Mesenchymal stem cell (in vitro differentiated cells and primary cell): Measurements from ENCODE around the gene RNF17.

Experiments
- DNase-seq: peaks from one replicate; pipeline ENCODE4 v3.0.0-alpha.2; 2013
- H2AFZ ChIP-seq: one replicate; pipeline ENCODE4 v1.6.1; 2013; ENCODE audit warnings: low read depth, mild to moderate bottlenecking, control low read depth, inconsistent platforms, low read length, moderate library complexity
- H2AK5ac ChIP-seq: 2 replicates; pipeline ENCODE4 v1.6.1; 2013; ENCODE audit warnings: low read length, moderate library complexity, mild to moderate bottlenecking, inconsistent platforms; ENCODE audit not compliant: severe bottlenecking
- H2BK120ac ChIP-seq: one replicate; pipeline ENCODE4 v1.6.1; 2013; ENCODE audit warnings: low read depth, mild to moderate bottlenecking, inconsistent platforms, low read length, moderate library complexity
- H2BK12ac ChIP-seq, 2 experiments: one replicate each; pipeline ENCODE4 v1.6.1; 2013; ENCODE audit warnings: inconsistent platforms in 2 of 2, low read length in 2 of 2, mild to moderate bottlenecking in 2 of 2, moderate library complexity in 2 of 2, control low read depth in 1 of 2
- H2BK15ac ChIP-seq: one replicate; pipeline ENCODE4 v1.6.1; 2013; ENCODE audit warnings: mild to moderate bottlenecking, low read depth, inconsistent platforms; ENCODE audit not compliant: poor library complexity, severe bottlenecking
- H2BK5ac ChIP-seq: 2 replicates; pipeline ENCODE4 v1.6.1; 2013; ENCODE audit warnings: low read depth, mild to moderate bottlenecking, low read length, control low read depth, inconsistent platforms; ENCODE audit not compliant: poor library complexity, severe bottlenecking
- H3K14ac ChIP-seq, 2 experiments: one replicate each; pipeline ENCODE4 v1.6.1; 2013; ENCODE audit warnings: inconsistent platforms in 2 of 2, low read length in 2 of 2, control low read depth in 1 of 2, mild to moderate bottlenecking in 1 of 2, moderate library complexity in 1 of 2
- H3K18ac ChIP-seq, 2 experiments: one replicate each; pipeline ENCODE4 v1.6.1; 2013; ENCODE audit warnings: inconsistent platforms in 2 of 2, low read length in 2 of 2, control low read depth in 1 of 2, low read depth in 1 of 2, mild to moderate bottlenecking in 1 of 2
- H3K23ac ChIP-seq, 2 experiments: one replicate each; pipeline ENCODE4 v1.6.1; 2013; ENCODE audit warnings: inconsistent platforms in 2 of 2, low read length in 2 of 2, mild to moderate bottlenecking in 2 of 2, moderate library complexity in 2 of 2, control low read depth in 1 of 2
- H3K27ac ChIP-seq: 2 replicates; pipeline ENCODE4 v1.5.1; 2013; ENCODE audit warnings: mild to moderate bottlenecking, moderate library complexity, low read length, control low read depth, inconsistent platforms; ENCODE audit not compliant: poor library complexity, severe bottlenecking
- H3K27me3 ChIP-seq, 2 experiments: 2 replicates each; pipeline versions ENCODE4 v1.6.1 to v1.7.0; 2013; ENCODE audit warnings: low read length in 2 of 2, mild to moderate bottlenecking in 2 of 2, moderate library complexity in 2 of 2, control low read depth in 1 of 2, inconsistent platforms in 1 of 2; ENCODE audit not compliant: control insufficient read depth in 1 of 2, insufficient read depth in 1 of 2
- H3K36me3 ChIP-seq, 2 experiments: 2 replicates each; pipeline versions ENCODE4 v1.6.1 to v1.7.0; 2013; ENCODE audit warnings: low read length in 2 of 2, control low read depth in 1 of 2, inconsistent platforms in 1 of 2, low read depth in 1 of 2, mild to moderate bottlenecking in 1 of 2; ENCODE audit not compliant: insufficient read depth in 2 of 2, control insufficient read depth in 1 of 2
- H3K4ac ChIP-seq, 2 experiments: one replicate each; pipeline ENCODE4 v1.6.1; 2013; ENCODE audit warnings: inconsistent platforms in 2 of 2, low read length in 2 of 2, mild to moderate bottlenecking in 2 of 2, moderate library complexity in 2 of 2, control low read depth in 1 of 2, low read depth in 1 of 2
- H3K4me1 ChIP-seq: 2 replicates; pipeline ENCODE4 v1.6.1; 2013; ENCODE audit warnings: low read depth, low read length, control low read depth; ENCODE audit not compliant: control insufficient read depth, insufficient read depth
- H3K4me2 ChIP-seq: 2 replicates; pipeline ENCODE4 v1.6.1; 2013; ENCODE audit warnings: low read length, mild to moderate bottlenecking, inconsistent platforms; ENCODE audit not compliant: poor library complexity, severe bottlenecking
- H3K4me3 ChIP-seq, 2 experiments: 2 replicates each; pipeline versions ENCODE4 v1.5.1 to v1.7.0; 2013; ENCODE audit warnings: low read length in 2 of 2, mild to moderate bottlenecking in 2 of 2, control low read depth in 1 of 2, low read depth in 1 of 2; ENCODE audit not compliant: insufficient read depth in 1 of 2
- H3K79me1 ChIP-seq: replicated peaks from 2 replicates; pipeline ENCODE4 v1.6.1; 2013; ENCODE audit warnings: mild to moderate bottlenecking, control low read depth, low read length, inconsistent platforms; ENCODE audit not compliant: poor library complexity, severe bottlenecking
- H3K9ac ChIP-seq: 2 replicates; pipeline ENCODE4 v1.7.0; 2013; ENCODE audit warnings: mild to moderate bottlenecking, low read length, moderate library complexity
- H3K9me3 ChIP-seq: 2 replicates; pipeline ENCODE4 v1.7.0; 2013; ENCODE audit warnings: mild to moderate bottlenecking, low read length; ENCODE audit not compliant: control insufficient read depth
- H4K8ac ChIP-seq: one replicate; pipeline ENCODE4 v1.6.1; 2013; ENCODE audit warnings: inconsistent platforms, mild to moderate bottlenecking, low read length, moderate library complexity
- H4K91ac ChIP-seq: one replicate; pipeline ENCODE4 v1.6.1; 2013; ENCODE audit warnings: mild to moderate bottlenecking, low read length, inconsistent platforms
- WGBS: methylation state at CpG from one replicate; pipeline ENCODE4 v1.1.7; 2013; ENCODE audit warnings: mixed read lengths; 5-methylcytosine and 5-hydroxymethylcytosine counted together

Gene RNF17

GRCh38 chr13:24745516-24745860 lies 18.5 kb upstream of the RNF17 start:
- Histone ChIP-seq H3K9ac (no peak overlapping the region), H3K4me1 (peaks cover 15% of the 10 kb centered on the region), H3K79me1 (no peaks in the 10 kb centered on the region), H3K4me3 (no peak overlapping the region), H2AK5ac (no peak overlapping the region), H3K18ac (no peak overlapping the region), H3K23ac (no peak overlapping the region), H2BK5ac (no peak overlapping the region), H3K9me3 (no peaks in the 10 kb centered on the region), H3K36me3 (no peaks in the 10 kb centered on the region), H3K14ac (no peak overlapping the region), H3K27me3 (peaks cover 66 to 68% of the 10 kb centered on the region in 2 experiments), H4K8ac (no peak overlapping the region), H2BK15ac (no peak overlapping the region), H3K4ac (no peak overlapping the region), H2BK12ac (no peak overlapping the region), H2AFZ (no peak overlapping the region), H4K91ac (no peak overlapping the region), H3K4me2 (no peak overlapping the region), H3K27ac (no peak overlapping the region), H2BK120ac (no peak overlapping the region)
- no peak for DNase-seq
- WGBS, result 57% methylated on average over 24 of the region's 24 CpGs

GRCh38 chr13:24745861-24746617 lies 17.9 kb upstream of the RNF17 start:
- H3K27ac ChIP-seq, result no peak overlapping the region
- no peak overlapping the region for H3K9ac ChIP-seq
- no peak overlapping the region for H2BK5ac ChIP-seq
- H4K8ac ChIP-seq, result no peak overlapping the region
- no peak overlapping the region for H3K4me2 ChIP-seq
- H3K27me3 ChIP-seq, result peaks cover 66 to 68% of the 10 kb centered on the region in 2 experiments
- H2BK15ac ChIP-seq, result no peak overlapping the region
- H3K9me3 ChIP-seq, result no peaks in the 10 kb centered on the region
- no peak overlapping the region for H2BK12ac ChIP-seq
- H3K4me1 ChIP-seq, result peaks cover 15% of the 10 kb centered on the region
- H2AFZ ChIP-seq, result no peak overlapping the region
- H4K91ac ChIP-seq, result no peak overlapping the region
- H3K36me3 ChIP-seq, result no peaks in the 10 kb centered on the region
- no peak overlapping the region for H2AK5ac ChIP-seq
- H3K23ac ChIP-seq, result no peak overlapping the region
- DNase-seq, result no peak
- 8% methylated on average over 62 of the region's 70 CpGs for WGBS
- no peaks in the 10 kb centered on the region for H3K79me1 ChIP-seq
- no peak overlapping the region for H3K4me3 ChIP-seq
- H3K18ac ChIP-seq, result no peak overlapping the region
- H3K14ac ChIP-seq, result no peak overlapping the region
- H2BK120ac ChIP-seq, result no peak overlapping the region
- no peak overlapping the region for H3K4ac ChIP-seq

GRCh38 chr13:24746618-24747247 lies 17.2 kb upstream of the RNF17 start:
- H3K4me2 ChIP-seq, result peak overlapping the region; percentile 41
- no peak overlapping the region for H4K91ac ChIP-seq
- no peak overlapping the region for H3K14ac ChIP-seq
- under 1% methylated on average over 47 of the region's 56 CpGs for WGBS
- H2BK15ac ChIP-seq, result no peak overlapping the region
- H3K9ac ChIP-seq, result no peak overlapping the region
- no peak overlapping the region for H4K8ac ChIP-seq
- no peaks in the 10 kb centered on the region for H3K36me3 ChIP-seq
- H3K9me3 ChIP-seq, result no peaks in the 10 kb centered on the region
- no peak overlapping the region for H2BK12ac ChIP-seq
- no peak overlapping the region for H2AK5ac ChIP-seq
- peak overlapping the region; percentile 2 for H2AFZ ChIP-seq
- no peak overlapping the region for H3K18ac ChIP-seq
- H3K4me3 ChIP-seq, result peak overlapping the region in 1 of 2 experiments; percentile 69
- no peak overlapping the region for H2BK120ac ChIP-seq
- no peak overlapping the region for H2BK5ac ChIP-seq
- H3K23ac ChIP-seq, result no peak overlapping the region
- H3K4ac ChIP-seq, result no peak overlapping the region
- no peaks in the 10 kb centered on the region for H3K79me1 ChIP-seq
- peaks cover 66 to 70% of the 10 kb centered on the region in 2 experiments for H3K27me3 ChIP-seq
- DNase-seq, result peak; percentile 37
- no peak overlapping the region for H3K27ac ChIP-seq
- peaks cover 15% of the 10 kb centered on the region for H3K4me1 ChIP-seq

- Histone ChIP-seq H4K91ac (no peak overlapping the region), H3K4ac (no peak overlapping the region), H2BK15ac (no peak overlapping the region), H3K4me1 (peaks cover 15% of the 10 kb centered on the region), H3K27ac (no peak overlapping the region), H3K18ac (no peak overlapping the region), H3K4me3 (peak overlapping the region; percentile 22 to 69), H3K14ac (no peak overlapping the region), H4K8ac (no peak overlapping the region), H3K4me2 (peak overlapping the region; percentile 66), H2BK120ac (no peak overlapping the region), H2BK5ac (no peak overlapping the region), H3K36me3 (no peaks in the 10 kb centered on the region), H2AK5ac (no peak overlapping the region), H3K9me3 (no peaks in the 10 kb centered on the region), H3K9ac (no peak overlapping the region), H2BK12ac (no peak overlapping the region), H3K27me3 (peaks cover 66 to 73% of the 10 kb centered on the region in 2 experiments), H3K79me1 (no peaks in the 10 kb centered on the region), H2AFZ (peak overlapping the region; percentile 51), H3K23ac (peak overlapping the region in 1 of 2 experiments; percentile 23)
- DNase-seq, result peak; percentile 35
- 1% methylated on average over 61 of the region's 61 CpGs for WGBS
Observed at GRCh38 chr13:24747248-24748060, 16.5 kb upstream of the RNF17 start.
